SK-N-SH (cell line): ENCODE measurements around the gene RALGDS. TPM values are rescaled to one million over a fixed set of nuclear protein-coding genes. Genes with fewer than 3 reads are reported as not detected.

Source experiments
- CTCF ChIA-PET: fragments of 300-600, 350-600 bp; formaldehyde crosslinking; extraction: SDS; loops from one replicate; lab custom pipeline; 2021; lab: Yijun Ruan, JAX
- POLR2A ChIA-PET: fragments of 350-600 bp; sonication (Branson Sonifier 250); formaldehyde crosslinking; extraction: SDS; loops from one replicate; lab custom pipeline; 2020; ENCODE audit warnings: antibody characterized with exemption, inconsistent platforms; lab: Yijun Ruan, JAX
- DNase-seq: peaks from one replicate; pipeline ENCODE4 v3.0.0; 2012
- H2AFZ ChIP-seq: fragments of 200-600 bp; sonication (generic); 2 replicates; pipeline ENCODE4 v1.8.1; 2016; ENCODE audit warnings: antibody characterized with exemption, mild to moderate bottlenecking, low read depth
- H3F3A ChIP-seq: fragments of 200-600 bp; sonication (generic); replicated peaks from 2 replicates; pipeline ENCODE3; 2016; ENCODE audit warnings: antibody characterized with exemption, mild to moderate bottlenecking; ENCODE audit not compliant: insufficient read depth
- H3K27ac ChIP-seq, 2 experiments: fragments of 200-500 bp in 1 of 2; fragments of 200-600 bp in 1 of 2; sonication (Bioruptor generic) in 1 of 2; sonication (generic), shearing (Covaris generic) in 1 of 2; 2 replicates each; pipeline versions ENCODE4 v1.5.1 to v1.6.1; 2014 to 2016; ENCODE audit warnings: low read depth in 2 of 2, inconsistent platforms in 1 of 2, low read length in 1 of 2, mild to moderate bottlenecking in 1 of 2, mixed read lengths in 1 of 2
- H3K27me3 ChIP-seq: fragments of 200-600 bp; sonication (generic), shearing (Covaris generic); 2 replicates; pipeline ENCODE4 v1.6.1; 2016; ENCODE audit warnings: mixed run types; ENCODE audit not compliant: insufficient read depth
- H3K36me3 ChIP-seq, 2 experiments: fragments of 200-500 bp in 1 of 2; fragments of 200-600 bp in 1 of 2; sonication (Bioruptor generic) in 1 of 2; sonication (generic) in 1 of 2; replicated peaks in 1 of 2; 2 replicates each; pipeline versions ENCODE3 to v1.5.1; 2014 to 2016; ENCODE audit warnings: low read length in 1 of 2, mild to moderate bottlenecking in 1 of 2; ENCODE audit not compliant: insufficient read depth in 2 of 2, control insufficient read depth in 1 of 2
- H3K4me1 ChIP-seq, 2 experiments: fragments of 200-500 bp in 1 of 2; fragments of 200-600 bp in 1 of 2; sonication (Bioruptor generic) in 1 of 2; sonication (generic), shearing (Covaris generic) in 1 of 2; 2 replicates each; pipeline versions ENCODE4 v1.5.1 to v1.6.1; 2014 to 2016; ENCODE audit warnings: low read depth in 1 of 2, low read length in 1 of 2, mixed run types in 1 of 2; ENCODE audit not compliant: insufficient read depth in 2 of 2, control insufficient read depth in 1 of 2
- H3K4me2 ChIP-seq: fragments of 200-600 bp; sonication (generic), shearing (Covaris generic); 2 replicates; pipeline ENCODE4 v1.6.1; 2017; ENCODE audit warnings: mixed run types
- H3K4me3 ChIP-seq, 2 experiments: fragments of 200-500 bp in 1 of 2; fragments of 200-600 bp in 1 of 2; sonication (Bioruptor generic) in 1 of 2; sonication (generic), shearing (Covaris generic) in 1 of 2; 2 replicates each; pipeline versions ENCODE4 v1.5.1 to v1.8.1; 2014 to 2016; ENCODE audit warnings: low read depth in 2 of 2, inconsistent platforms in 1 of 2, low read length in 1 of 2, mild to moderate bottlenecking in 1 of 2, mixed read lengths in 1 of 2, moderate library complexity in 1 of 2
- H3K79me2 ChIP-seq: fragments of 200-600 bp; sonication (generic); 2 replicates; pipeline ENCODE4 v1.8.1; 2017; ENCODE audit warnings: mild to moderate bottlenecking; ENCODE audit not compliant: insufficient read depth
- H3K9ac ChIP-seq: fragments of 200-600 bp; sonication (generic); 2 replicates; pipeline ENCODE4 v1.6.1; 2017; ENCODE audit warnings: mixed run types
- H3K9me2 ChIP-seq: fragments of 200-600 bp; sonication (generic); 2 replicates; pipeline ENCODE4 v1.6.1; 2017; ENCODE audit warnings: mixed run types
- H3K9me3 ChIP-seq: fragments of 200-600 bp; sonication (generic); 2 replicates; pipeline ENCODE4 v1.6.1; 2017; ENCODE audit warnings: mixed run types, mild to moderate bottlenecking, moderate library complexity
- H4K20me1 ChIP-seq: fragments of 200-600 bp; sonication (generic); 2 replicates; pipeline ENCODE4 v1.6.1; 2017; ENCODE audit warnings: mild to moderate bottlenecking, mixed run types; ENCODE audit not compliant: insufficient read depth
- ELF1 ChIP-seq: IDR thresholded peaks from 2 replicates; pipeline ENCODE4 v1.4.0; 2012
- EZH2phosphoT487 ChIP-seq: fragments of 200-600 bp; sonication (generic); IDR thresholded peaks from 2 replicates; pipeline ENCODE4 v1.6.1; 2017; ENCODE audit warnings: low read depth, mixed run types, mild to moderate bottlenecking, antibody characterized with exemption, moderate library complexity, borderline replicate concordance
- FOSL2 ChIP-seq: IDR thresholded peaks from 2 replicates; pipeline ENCODE4 v1.4.0; 2012; ENCODE audit warnings: low read depth, mild to moderate bottlenecking, moderate library complexity, borderline replicate concordance
- FOXJ3 ChIP-seq: sonication (generic); formaldehyde crosslinking; IDR thresholded peaks from 2 replicates; pipeline ENCODE4 v1.5.1; 2020; ENCODE audit warnings: mild to moderate bottlenecking, missing genetic modification reagents
- FOXM1 ChIP-seq: IDR thresholded peaks from 2 replicates; pipeline ENCODE4 v1.4.0; 2012; ENCODE audit warnings: low read depth, mild to moderate bottlenecking
- MEF2A ChIP-seq: IDR thresholded peaks from 2 replicates; pipeline ENCODE4 v1.4.0; 2012; ENCODE audit warnings: low read depth, borderline replicate concordance
- MXI1 ChIP-seq: IDR thresholded peaks from 2 replicates; pipeline ENCODE4 v1.6.1; 2012; ENCODE audit warnings: mild to moderate bottlenecking, low read depth, low read length, improper control_type of control experiment
- NFIC ChIP-seq: IDR thresholded peaks from 2 replicates; pipeline ENCODE4 v1.4.0; 2012; ENCODE audit warnings: borderline replicate concordance
- POLR2AphosphoS5 ChIP-seq: IDR thresholded peaks from 2 replicates; pipeline ENCODE4 v1.6.1; 2012; ENCODE audit warnings: low read depth, low read length
- RAD21 ChIP-seq: IDR thresholded peaks from 2 replicates; pipeline ENCODE4 v1.6.1; 2012; ENCODE audit warnings: mild to moderate bottlenecking, low read length
- RCOR1 ChIP-seq: fragments of 150-350 bp; IDR thresholded peaks from 2 replicates; pipeline ENCODE4 v1.6.1; 2017; ENCODE audit warnings: antibody characterized with exemption, low read length
- REST ChIP-seq: IDR thresholded peaks from 2 replicates; pipeline ENCODE4 v1.6.1; 2012; ENCODE audit warnings: mild to moderate bottlenecking, low read depth, low read length, moderate library complexity
- RFX5 ChIP-seq: IDR thresholded peaks from 2 replicates; pipeline ENCODE4 v1.6.1; 2012; ENCODE audit warnings: mild to moderate bottlenecking, improper control_type of control experiment, low read length
- RXRA ChIP-seq: IDR thresholded peaks from 2 replicates; pipeline ENCODE4 v1.4.0; 2012; ENCODE audit warnings: low read depth, mild to moderate bottlenecking, borderline replicate concordance
- SIN3A ChIP-seq: IDR thresholded peaks from 2 replicates; pipeline ENCODE4 v1.6.1; 2012; ENCODE audit warnings: low read depth, mild to moderate bottlenecking, low read length, moderate library complexity, borderline replicate concordance
- SMC3 ChIP-seq: IDR thresholded peaks from 2 replicates; pipeline ENCODE4 v1.6.1; 2012; ENCODE audit warnings: low read depth, low read length, improper control_type of control experiment
- TCF12 ChIP-seq: IDR thresholded peaks from 2 replicates; pipeline ENCODE4 v1.4.0; 2012
- USF1 ChIP-seq: IDR thresholded peaks from 2 replicates; pipeline ENCODE4 v1.4.0; 2012; ENCODE audit warnings: low read depth, borderline replicate concordance
- USF2 ChIP-seq: fragments of 150-350 bp; IDR thresholded peaks from 2 replicates; pipeline ENCODE4 v1.6.1; 2017; ENCODE audit warnings: antibody characterized with exemption, low read length, low read depth, borderline replicate concordance
- YY1 ChIP-seq: IDR thresholded peaks from 2 replicates; pipeline ENCODE4 v1.4.0; 2012; ENCODE audit warnings: low read depth, mild to moderate bottlenecking
- WGBS: methylation state at CpG from one replicate; pipeline ENCODE4 v1.1.6; 2017; ENCODE audit warnings: low lambda C conversion rate; 5-methylcytosine and 5-hydroxymethylcytosine counted together
- polyA plus RNA-seq, 3 experiments: library from polyadenylated mRNA; depleted of rRNA; stranded (reverse); fragments of >200 nt; gene quantifications; 2 replicates each; pipeline ENCODE4 v1.2.3, GENCODE V29; 2012

Gene RALGDS
- polyA plus RNA-seq, 1 of the 3 experiments (the other 2 are of a cell fraction), result 64.7 TPM

- Histone ChIP-seq H3K27ac (no peak overlapping the region), H3F3A (no peaks in the 10 kb centered on the region), H4K20me1 (peaks cover 43% of the 10 kb centered on the region), H3K4me1 (peaks cover 14 to 37% of the 10 kb centered on the region in 2 experiments), H3K4me2 (no peak overlapping the region), H3K9me2 (no peaks in the 10 kb centered on the region), H3K27me3 (no peaks in the 10 kb centered on the region), H3K9me3 (no peaks in the 10 kb centered on the region), H2AFZ (no peak overlapping the region), H3K79me2 (peaks cover 13% of the 10 kb centered on the region; the same call in 1 of the 2 replicates), H3K4me3 (no peak overlapping the region), H3K36me3 (peaks cover 15 to 46% of the 10 kb centered on the region in 2 experiments), H3K9ac (no peak overlapping the region)
- ChIA-PET POLR2A (interaction anchor here (0.9 kb wide), 1 partner anchor 34 kb away, joined by 3 read pairs; no protein-coding TSS in a partner anchor), CTCF (interaction anchor here (1.0 to 30.3 kb wide), 6 partner anchors 9 to 85 kb away, joined by 3 to 810 read pairs (median 4); partner anchors contain the start of gene RALGDS)
- DNase-seq, result no peak
- TF ChIP-seq FOXJ3 (CRISPR knock-in tag), result no peak
- no peak for TF ChIP-seq NFIC
- no peak for TF ChIP-seq RXRA
- TF ChIP-seq EZH2phosphoT487, result no peak
- no peak for TF ChIP-seq FOXM1
- no peak for TF ChIP-seq RCOR1
- TF ChIP-seq SIN3A, result no peak
- no peak for TF ChIP-seq FOSL2
- TF ChIP-seq MXI1, result no peak
- no peak for TF ChIP-seq ELF1
- no peak for TF ChIP-seq MEF2A
- TF ChIP-seq SMC3, result no peak
- no peak for TF ChIP-seq RAD21
- no peak for TF ChIP-seq USF2
- TF ChIP-seq RFX5, result no peak
- no peak for TF ChIP-seq TCF12
- whole genome bisulfite sequencing, result 93% methylated on average over 16 of the region's 18 CpGs
Observed at GRCh38 chr9:133109931-133110650, 10.9 kb downstream of the RALGDS start.

- H3K9me2 ChIP-seq, result no peaks in the 10 kb centered on the region
- no peak overlapping the region for H3K4me2 ChIP-seq
- H3F3A ChIP-seq, result no peaks in the 10 kb centered on the region
- ChIA-PET POLR2A (no interaction called here), CTCF (interaction anchor here (1.0 to 30.3 kb wide), 6 partner anchors 10 to 131 kb away, joined by 3 to 810 read pairs (median 4); partner anchors contain the start of gene RALGDS)
- no peak overlapping the region for H3K27ac ChIP-seq
- no peak for DNase-seq
- H3K27me3 ChIP-seq, result no peaks in the 10 kb centered on the region
- H3K4me1 ChIP-seq, result peaks cover 10 to 26% of the 10 kb centered on the region in 2 experiments
- H3K9ac ChIP-seq, result no peak overlapping the region
- H3K36me3 ChIP-seq, result peaks cover 15 to 49% of the 10 kb centered on the region in 2 experiments
- peaks cover 33% of the 10 kb centered on the region for H4K20me1 ChIP-seq
- H3K4me3 ChIP-seq, result no peak overlapping the region
- peaks cover 9% of the 10 kb centered on the region; the same call in 1 of the 2 replicates for H3K79me2 ChIP-seq
- H2AFZ ChIP-seq, result no peak overlapping the region
- no peaks in the 10 kb centered on the region for H3K9me3 ChIP-seq
- 100% methylated on average over 2 of the region's 19 CpGs for WGBS
- TF ChIP-seq TCF12 (no peak), FOSL2 (no peak), ELF1 (no peak), MEF2A (no peak), MXI1 (no peak), RCOR1 (no peak), USF1 (no peak), RXRA (no peak), FOXJ3 (CRISPR knock-in tag) (no peak), RFX5 (no peak), POLR2AphosphoS5 (no peak), YY1 (no peak), EZH2phosphoT487 (no peak), REST (no peak), SMC3 (no peak), FOXM1 (no peak)
Observed at GRCh38 chr9:133108794-133109641, 12.0 kb downstream of the RALGDS start.
